COR-L47 (cell line): ENCODE measurements around the gene DEPP1.
A peak's percentile ranks its signal among the peaks of the same experiment; 100 is the strongest.

Experiments used
- DNase-seq: peaks from one replicate; lab custom pipeline; 2025; lab: John Stamatoyannopoulos, UW

The DEPP1 gene

GRCh38 chr10:44993226-44993921, 14.8 kb upstream of the DEPP1 start:
- no peak for DNase-seq

GRCh38 chr10:44992732-44993225, 14.2 kb upstream of the DEPP1 start:
- no peak for DNase-seq

GRCh38 chr10:44992070-44992731, 13.6 kb upstream of the DEPP1 start:
- DNase-seq: no peak

DNA sequence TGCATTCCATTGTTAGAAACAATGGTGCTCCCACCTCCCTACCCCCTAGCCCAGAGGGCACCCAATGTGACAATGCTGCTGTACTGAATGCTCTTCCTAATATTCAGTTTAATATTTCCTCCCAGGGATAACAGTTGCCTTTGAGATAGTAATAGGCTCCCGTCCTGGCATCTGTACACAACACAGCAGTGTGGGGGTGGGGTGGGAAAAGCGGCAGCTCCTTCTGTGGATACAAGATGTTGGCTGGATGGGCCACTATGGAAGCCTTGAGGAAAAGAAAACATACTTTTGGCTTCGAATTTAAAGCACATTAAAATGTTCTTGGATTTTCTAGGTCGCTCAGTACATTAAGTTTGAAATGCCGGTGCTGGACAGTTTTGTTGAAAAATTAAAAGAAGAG, 13.0 kb upstream of the DEPP1 start:
- DNase-seq: no peak

- DNase-seq: no peak
These were observed 12.4 kb upstream of the DEPP1 start for GRCh38 chr10:44990965-44991364.

GRCh38 chr10:44990302-44990655, 11.7 kb upstream of the DEPP1 start:
- peak; percentile 14 for DNase-seq

- DNase-seq: no peak
These were observed 11.1 kb upstream of the DEPP1 start for GRCh38 chr10:44989597-44990301.

DNA sequence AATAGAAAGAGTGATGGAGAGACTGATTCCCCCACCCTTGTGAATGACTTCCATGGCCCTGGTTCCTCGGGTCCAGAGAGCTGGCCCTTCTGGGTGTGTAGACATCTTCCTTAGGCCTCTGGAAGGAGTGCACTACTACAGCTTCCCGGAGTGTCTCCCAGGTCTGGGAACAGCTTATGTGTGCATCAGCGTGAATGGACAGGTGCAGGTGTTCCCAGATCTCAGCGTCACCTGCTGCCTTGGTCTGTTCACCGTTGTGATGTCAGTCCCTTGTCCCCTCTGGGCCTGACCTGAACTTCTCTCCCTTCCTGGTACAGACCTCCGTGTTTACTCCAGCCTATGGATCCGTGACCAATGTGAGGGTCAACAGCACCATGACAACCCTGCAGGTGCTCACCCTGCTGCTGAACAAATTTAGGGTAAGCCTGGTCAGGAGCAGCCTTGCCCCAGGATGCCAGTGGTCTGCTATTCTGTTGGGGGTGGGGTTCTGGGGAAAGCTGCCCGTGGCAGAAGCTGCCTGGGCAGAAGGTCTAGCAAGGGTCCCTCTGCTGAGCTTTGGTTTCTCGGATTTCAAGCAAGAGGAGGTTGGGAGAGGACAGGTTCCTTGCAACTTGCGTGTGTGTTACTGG, 10.5 kb upstream of the DEPP1 start:
- DNase-seq: no peak

GRCh38 chr10:44986670-44987069, 8.1 kb upstream of the DEPP1 start:
- DNase-seq: no peak

DNA sequence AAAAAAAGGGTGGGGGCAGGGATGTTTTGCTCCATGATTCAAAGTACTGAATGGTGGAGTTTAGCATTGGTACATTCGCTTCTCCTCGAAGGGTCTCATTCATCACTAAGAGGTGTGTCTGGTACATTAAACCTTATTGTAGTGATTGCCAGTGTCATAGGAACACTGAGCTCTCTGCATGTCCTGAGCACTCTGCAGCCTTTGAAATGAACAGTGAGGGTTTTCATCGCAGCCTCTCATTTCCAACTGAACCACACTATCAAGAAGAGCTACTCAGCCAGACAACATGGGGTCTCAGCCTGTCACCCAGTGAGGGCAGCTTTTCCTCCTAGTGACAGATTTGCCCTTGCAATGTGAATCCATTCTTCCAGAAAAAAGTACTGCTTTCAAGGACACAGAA, 7.6 kb upstream of the DEPP1 start:
- DNase-seq: no peak

DNA sequence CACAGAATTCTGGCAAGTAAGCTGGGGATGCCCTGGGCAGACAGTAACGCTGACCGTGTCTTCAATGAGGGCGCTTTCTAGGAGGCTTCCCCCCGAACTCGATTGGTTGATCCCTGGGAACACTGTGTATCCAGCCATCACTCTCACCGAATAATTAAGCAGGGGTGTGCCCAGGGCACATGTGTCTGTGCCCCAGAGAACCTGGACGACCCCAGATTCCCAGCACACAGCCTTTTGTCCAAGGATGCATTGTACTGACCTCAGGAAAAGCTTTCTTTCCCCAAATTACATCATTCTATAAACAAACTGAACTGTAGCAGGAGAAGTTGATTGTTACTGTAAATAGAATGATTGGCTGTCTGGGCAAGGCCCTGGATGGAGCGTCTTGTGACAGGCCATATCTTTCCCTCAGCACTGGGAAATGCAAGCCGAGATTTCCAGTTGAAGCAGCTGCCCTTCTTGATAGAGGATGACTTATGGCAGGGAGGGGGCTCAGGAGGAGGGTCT, 6.6 kb upstream of the DEPP1 start:
- no peak for DNase-seq

DNA sequence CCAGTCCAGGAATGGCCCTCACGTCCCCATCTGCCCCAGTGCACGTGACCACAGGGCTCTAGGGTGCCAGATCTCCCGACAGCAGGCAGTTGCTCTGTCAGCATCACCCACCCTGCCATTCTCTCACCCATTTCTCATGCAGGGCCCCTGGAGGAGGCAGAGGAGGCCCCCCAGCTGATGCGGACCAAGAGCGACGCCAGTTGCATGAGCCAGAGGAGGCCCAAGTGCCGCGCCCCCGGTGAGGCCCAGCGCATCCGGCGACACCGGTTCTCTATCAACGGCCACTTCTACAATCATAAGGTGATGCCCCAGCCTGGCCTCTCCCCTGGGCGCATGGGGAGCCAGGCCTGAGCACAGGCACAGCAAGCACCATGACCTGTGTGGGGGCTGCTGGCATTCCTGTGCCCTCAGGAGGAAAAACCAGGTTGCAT, 6.1 kb upstream of the DEPP1 start:
- no peak for DNase-seq

GRCh38 chr10:44983895-44984278, 5.3 kb upstream of the DEPP1 start:
- DNase-seq: no peak

- no peak for DNase-seq
These were observed 4.7 kb upstream of the DEPP1 start for GRCh38 chr10:44983066-44983894.

GRCh38 chr10:44982496-44982895, 3.9 kb upstream of the DEPP1 start:
- DNase-seq: no peak

DNA sequence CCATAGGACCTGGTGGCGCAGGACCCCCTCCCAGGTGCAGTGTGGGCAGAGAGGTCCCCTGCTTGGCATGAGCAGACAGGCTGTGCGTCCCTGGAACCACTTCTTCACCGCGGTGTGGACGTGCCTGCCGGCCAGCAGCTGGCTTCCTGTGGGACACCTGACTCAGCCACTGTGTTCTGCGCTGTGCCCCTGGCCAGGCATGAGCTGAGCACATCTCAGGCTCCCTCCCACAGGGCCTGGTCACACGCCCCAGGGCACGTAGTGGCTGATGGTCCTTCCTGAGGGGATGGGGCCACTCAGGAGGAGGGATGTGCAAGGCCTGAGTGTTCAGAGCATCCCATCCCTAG, 3.5 kb upstream of the DEPP1 start:
- DNase-seq: no peak

- no peak for DNase-seq
These were observed 2.8 kb upstream of the DEPP1 start for GRCh38 chr10:44981172-44982113.

DNA sequence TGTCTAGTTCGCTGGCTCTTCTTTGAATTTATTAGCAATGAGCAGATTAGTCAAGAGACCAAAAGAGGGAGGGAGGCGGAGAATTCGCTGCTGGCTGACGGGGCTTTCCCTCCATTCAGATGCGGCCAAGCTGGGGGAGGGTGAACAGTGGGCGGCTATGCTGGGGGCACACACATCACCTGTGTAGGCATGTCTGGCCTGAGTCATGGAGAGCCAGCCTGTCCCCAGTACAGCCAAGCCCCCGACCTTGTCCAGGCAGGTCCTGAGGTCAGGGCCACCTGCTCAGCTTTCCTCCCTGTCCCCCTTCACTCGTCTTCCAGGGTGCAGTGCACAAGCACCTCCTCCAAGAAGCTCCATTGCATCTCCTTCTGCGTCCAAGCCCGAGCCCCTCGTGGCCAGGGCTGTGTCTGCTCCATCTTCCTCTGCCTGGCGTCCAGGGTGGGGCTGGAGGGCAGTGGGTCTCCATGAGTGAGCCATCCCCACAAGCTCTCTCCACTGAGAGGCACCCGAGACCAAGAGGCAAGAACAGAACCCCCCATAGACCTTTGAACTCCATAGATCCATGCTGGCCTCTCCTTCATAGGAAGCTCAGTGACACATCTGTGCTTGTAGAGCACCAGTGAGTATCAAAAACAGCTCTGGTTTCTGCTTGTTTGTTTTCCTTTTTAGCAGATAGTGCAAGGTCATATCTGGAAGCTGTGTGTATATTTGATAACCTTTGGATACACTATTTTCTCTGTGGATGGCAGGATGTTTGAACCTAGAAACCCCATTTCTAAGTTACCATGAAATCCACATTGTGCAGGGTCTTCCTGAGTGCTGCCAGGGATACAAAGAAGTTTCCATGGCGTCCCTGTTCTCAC, 1.9 kb upstream of the DEPP1 start:
- DNase-seq: no peak
